B cell (primary cell): ENCODE measurements around the gene VKORC1. TPM values are rescaled to one million over a fixed set of nuclear protein-coding genes. Genes with fewer than 3 reads are reported as not detected.
A peak's percentile ranks its signal among the peaks of the same experiment; 100 is the strongest.

Experiments used
- ATAC-seq: fragments of 200-7000 bp; cut with Tn5 transposase; one replicate; pipeline ENCODE4 v1.10.0; 2021; ENCODE audit warnings: low read depth, mild to moderate bottlenecking, moderate number of reproducible peaks, moderate library complexity
- CTCF ChIA-PET: fragments of 350-600 bp; sonication (Branson Sonifier 250); formaldehyde crosslinking; loops from one replicate; lab custom pipeline; 2021; ENCODE audit warnings: antibody characterized with exemption, inconsistent platforms; lab: Charles Lee
- POLR2A ChIA-PET: fragments of 350-600 bp; sonication (Branson Sonifier 250); formaldehyde crosslinking; loops from one replicate; lab custom pipeline; 2021; ENCODE audit warnings: antibody characterized with exemption; lab: Charles Lee
- DNase-seq: peaks from one replicate; pipeline ENCODE4 v3.0.0; 2013
- H2AFZ ChIP-seq: 2 replicates; pipeline ENCODE4 v1.6.1; 2012; ENCODE audit warnings: mild to moderate bottlenecking, low read depth, low read length; ENCODE audit not compliant: insufficient read depth, poor library complexity, severe bottlenecking
- H3K27ac ChIP-seq, 2 donors: 1 replicate in 1 of 2; 2 replicates in 1 of 2; pipeline ENCODE4 v1.5.1; 2012 to 2013; ENCODE audit warnings: low read length in 2 of 2, mild to moderate bottlenecking in 2 of 2, moderate library complexity in 1 of 2
- H3K27me3 ChIP-seq, 4 experiments: fragments of 200-600 bp in 1 of 4; sonication (generic) in 1 of 4; replicated peaks in 1 of 4; 1 replicate in 2 of 4; 2 replicates in 2 of 4; pipeline versions ENCODE4 v1.6.1 to v1.7.0; 2013 to 2016; ENCODE audit warnings: low read length in 3 of 4, mild to moderate bottlenecking in 2 of 4, mixed read lengths in 1 of 4, moderate library complexity in 1 of 4; ENCODE audit not compliant: insufficient read depth in 4 of 4, control insufficient read depth in 3 of 4; ENCODE audit errors: control extremely low read depth in 1 of 4
- H3K36me3 ChIP-seq, 2 experiments: replicated peaks in 1 of 2; 1 replicate in 1 of 2; 2 replicates in 1 of 2; pipeline versions ENCODE4 v1.6.1 to v1.7.1; 2013; ENCODE audit warnings: low read length in 1 of 2; ENCODE audit not compliant: insufficient read depth in 2 of 2, control insufficient read depth in 1 of 2; ENCODE audit errors: control extremely low read depth in 1 of 2, extremely low read depth in 1 of 2
- H3K4me1 ChIP-seq, 2 donors: fragments of 200-600 bp in 1 of 2; sonication (generic) in 1 of 2; 1 replicate in 1 of 2; 2 replicates in 1 of 2; pipeline versions ENCODE4 v1.5.1 to v1.6.1; 2013 to 2017; ENCODE audit warnings: low read length in 2 of 2; ENCODE audit not compliant: control insufficient read depth in 2 of 2, insufficient read depth in 2 of 2
- H3K4me2 ChIP-seq: replicated peaks from 2 replicates; pipeline ENCODE3; 2012; ENCODE audit warnings: mild to moderate bottlenecking, low read depth, low read length; ENCODE audit not compliant: poor library complexity, severe bottlenecking
- H3K4me3 ChIP-seq, 5 experiments: fragments of 200-600 bp in 1 of 5; sonication (generic) in 1 of 5; 1 replicate in 3 of 5; 2 replicates in 2 of 5; pipeline versions ENCODE4 v1.5.1 to v1.7.0; 2011 to 2016; ENCODE audit warnings: low read length in 4 of 5, mild to moderate bottlenecking in 4 of 5, low read depth in 2 of 5, control low read depth in 1 of 5, moderate library complexity in 1 of 5; ENCODE audit not compliant: insufficient read depth in 1 of 5; ENCODE audit errors: control extremely low read depth in 1 of 5, extremely low read depth in 1 of 5
- H3K79me2 ChIP-seq: fragments of 200-600 bp; sonication (generic); one replicate; pipeline ENCODE4 v1.6.0; 2016; ENCODE audit warnings: low read length; ENCODE audit not compliant: control insufficient read depth, insufficient read depth
- H3K9ac ChIP-seq: fragments of 200-600 bp; sonication (generic); 2 replicates; pipeline ENCODE4 v1.6.1; 2017; ENCODE audit warnings: mild to moderate bottlenecking, low read length, moderate library complexity
- H3K9me3 ChIP-seq, 3 donors: one replicate each; pipeline versions ENCODE4 v1.6.1 to v1.7.1; 2013; ENCODE audit warnings: low read length in 2 of 3; ENCODE audit not compliant: control insufficient read depth in 2 of 3, insufficient read depth in 1 of 3; ENCODE audit errors: control extremely low read depth in 1 of 3
- H4K20me1 ChIP-seq: 2 replicates; pipeline ENCODE4 v1.6.0; 2012; ENCODE audit warnings: mild to moderate bottlenecking, low read length; ENCODE audit not compliant: insufficient read depth, control insufficient read depth, poor library complexity, severe bottlenecking
- H3K27ac Mint-ChIP-seq: one replicate; pipeline ENCODE4 v1.8.0; 2021; ENCODE audit warnings: mixed read lengths
- H3K27me3 Mint-ChIP-seq: one replicate; pipeline ENCODE4 v1.8.0; 2021; ENCODE audit warnings: mixed read lengths
- H3K4me1 Mint-ChIP-seq: one replicate; pipeline ENCODE4 v1.8.0; 2021; ENCODE audit warnings: mixed read lengths
- H3K4me3 Mint-ChIP-seq: one replicate; pipeline ENCODE4 v1.8.0; 2021; ENCODE audit warnings: mixed read lengths
- H3K9me3 Mint-ChIP-seq: one replicate; pipeline ENCODE4 v1.8.0; 2022; ENCODE audit warnings: mixed read lengths; ENCODE audit not compliant: insufficient read depth
- CTCF ChIP-seq: fragments of 200-600 bp; IDR thresholded peaks from one replicate; pipeline ENCODE4 v1.8.0; 2022; ENCODE audit warnings: antibody characterized with exemption, mild to moderate bottlenecking
- EZH2 ChIP-seq: IDR thresholded peaks from 2 replicates; pipeline ENCODE4 v1.6.1; 2012; ENCODE audit warnings: borderline replicate concordance, low read depth, mild to moderate bottlenecking, moderate library complexity, low read length; ENCODE audit not compliant: insufficient read depth, poor library complexity, severe bottlenecking
- WGBS: methylation state at CpG from one replicate; pipeline ENCODE4 v1.1.5; 2013; ENCODE audit warnings: missing lambda C conversion rate; ENCODE audit not compliant: insufficient coverage; 5-methylcytosine and 5-hydroxymethylcytosine counted together
- intact Hi-C: fragments of 100-400 bp; cut with micrococcal nuclease; formaldehyde crosslinking; loops from one replicate; pipeline ENCODE4 v1.10.0; 2022
- polyA minus RNA-seq: library from RNA; depleted of rRNA, polyadenylated mRNA; stranded (reverse); fragments of >200 nt; gene quantifications from 2 replicates; pipeline ENCODE4 v1.2.3, GENCODE V29; 2012
- polyA plus RNA-seq: library from polyadenylated mRNA; depleted of rRNA; stranded (reverse); fragments of >200 nt; gene quantifications from 2 replicates; pipeline ENCODE4 v1.2.3, GENCODE V29; 2012
- total RNA-seq, 2 donors: library from RNA; stranded (reverse); fragments of 120-200 nt in 1 of 2; gene quantifications; 1 replicate in 1 of 2; 2 replicates in 1 of 2; pipeline versions ENCODE4 v1.2.3 to v1.2.4, GENCODE V29; 2013 to 2022

The VKORC1 gene
- total RNA-seq (36.8 and 45.7 TPM in 2 replicates), polyA plus RNA-seq (22.3 and 31.8 TPM in 2 replicates), polyA minus RNA-seq (44.8 and 50.8 TPM in 2 replicates)
- total RNA-seq (2013), result 19.9 TPM

GRCh38 chr16:31094424-31095120 is at the start of gene VKORC1:
TSS of gene VKORC1 (minus strand) at chr16:31094797. CDS start at chr16:31094729, 68 bp downstream.
- peak within 1 kb of the TSS; percentile 98 for H3K4me3 Mint-ChIP-seq
- POLR2A ChIA-PET, result interaction anchor here (0.9 to 1.8 kb wide), 3 partner anchors 8 to 47 kb away, joined by 3 to 6 read pairs (median 5); partner anchors contain the start of genes ZNF646 and ZNF668
- DNase-seq, result peak; percentile 90
- peaks cover 10% of the 10 kb centered on the region for H3K79me2 ChIP-seq
- H3K4me2 ChIP-seq, result peak within 1 kb of the TSS; percentile 85
- H3K4me1 Mint-ChIP-seq, result peaks cover 29% of the 10 kb centered on the region
- H3K9me3 Mint-ChIP-seq, result no peaks in the 10 kb centered on the region
- peaks cover 14 to 31% of the 10 kb centered on the region in 2 donors for H3K4me1 ChIP-seq
- H4K20me1 ChIP-seq, result no peaks in the 10 kb centered on the region
- WGBS, result under 1% methylated on average over 69 of the region's 69 CpGs
- CTCF ChIA-PET, result interaction anchor here (2.4 kb wide), 2 partner anchors 47 to 110 kb away, joined by 11 to 12 read pairs; partner anchors contain the start of gene HSD3B7
- no peaks in the 10 kb centered on the region for H3K27me3 Mint-ChIP-seq
- no peaks in the 10 kb centered on the region for H3K9me3 ChIP-seq
- intact Hi-C loops, result loop anchor here (1.0 to 2.0 kb wide), 7 partner anchors 14 to 109 kb away; partner anchors contain the start of genes BCKDK, HSD3B7, KAT8 and STX4
- TF ChIP-seq CTCF, result no peak
- no peak for TF ChIP-seq EZH2
- H3K27ac Mint-ChIP-seq, result peak within 1 kb of the TSS; percentile 96
- H3K27ac ChIP-seq, result peak within 1 kb of the TSS; percentile 81 to 85
- peak; percentile 89 for ATAC-seq
- peak within 1 kb of the TSS; percentile 95 for H2AFZ ChIP-seq
- H3K36me3 ChIP-seq, result peaks cover 0 to 5% of the 10 kb centered on the region in 2 experiments
- H3K4me3 ChIP-seq, result peak within 1 kb of the TSS; percentile 50 to 99 (median 73)
- no peaks in the 10 kb centered on the region for H3K27me3 ChIP-seq
- peak within 1 kb of the TSS; percentile 87 for H3K9ac ChIP-seq
